GM12875 (cell line): Measurements from ENCODE around the gene ETF1.

Experiments
- H3K4me3 ChIP-seq: one replicate; pipeline ENCODE4 v1.5.1; 2011; ENCODE audit warnings: low read depth, low read length, control low read depth
- TF ChIP-seq, protein P1 (sequence below): IDR thresholded peaks from 2 replicates; pipeline ENCODE4 v1.5.1; 2011; ENCODE audit warnings: low read depth, mild to moderate bottlenecking, control low read depth, inconsistent platforms, low read length, moderate library complexity, borderline replicate concordance; ENCODE audit not compliant: insufficient read depth

The ETF1 gene

GRCh38 chr5:138502121-138502520, 40.9 kb downstream of the ETF1 start:
- no peak overlapping the region for H3K4me3 ChIP-seq
- TF ChIP-seq, protein P1, sequence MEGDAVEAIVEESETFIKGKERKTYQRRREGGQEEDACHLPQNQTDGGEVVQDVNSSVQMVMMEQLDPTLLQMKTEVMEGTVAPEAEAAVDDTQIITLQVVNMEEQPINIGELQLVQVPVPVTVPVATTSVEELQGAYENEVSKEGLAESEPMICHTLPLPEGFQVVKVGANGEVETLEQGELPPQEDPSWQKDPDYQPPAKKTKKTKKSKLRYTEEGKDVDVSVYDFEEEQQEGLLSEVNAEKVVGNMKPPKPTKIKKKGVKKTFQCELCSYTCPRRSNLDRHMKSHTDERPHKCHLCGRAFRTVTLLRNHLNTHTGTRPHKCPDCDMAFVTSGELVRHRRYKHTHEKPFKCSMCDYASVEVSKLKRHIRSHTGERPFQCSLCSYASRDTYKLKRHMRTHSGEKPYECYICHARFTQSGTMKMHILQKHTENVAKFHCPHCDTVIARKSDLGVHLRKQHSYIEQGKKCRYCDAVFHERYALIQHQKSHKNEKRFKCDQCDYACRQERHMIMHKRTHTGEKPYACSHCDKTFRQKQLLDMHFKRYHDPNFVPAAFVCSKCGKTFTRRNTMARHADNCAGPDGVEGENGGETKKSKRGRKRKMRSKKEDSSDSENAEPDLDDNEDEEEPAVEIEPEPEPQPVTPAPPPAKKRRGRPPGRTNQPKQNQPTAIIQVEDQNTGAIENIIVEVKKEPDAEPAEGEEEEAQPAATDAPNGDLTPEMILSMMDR, result no peak

GRCh38 chr5:138498376-138498775, 44.7 kb downstream of the ETF1 start:
- TF ChIP-seq, protein P1, result no peak

DNA sequence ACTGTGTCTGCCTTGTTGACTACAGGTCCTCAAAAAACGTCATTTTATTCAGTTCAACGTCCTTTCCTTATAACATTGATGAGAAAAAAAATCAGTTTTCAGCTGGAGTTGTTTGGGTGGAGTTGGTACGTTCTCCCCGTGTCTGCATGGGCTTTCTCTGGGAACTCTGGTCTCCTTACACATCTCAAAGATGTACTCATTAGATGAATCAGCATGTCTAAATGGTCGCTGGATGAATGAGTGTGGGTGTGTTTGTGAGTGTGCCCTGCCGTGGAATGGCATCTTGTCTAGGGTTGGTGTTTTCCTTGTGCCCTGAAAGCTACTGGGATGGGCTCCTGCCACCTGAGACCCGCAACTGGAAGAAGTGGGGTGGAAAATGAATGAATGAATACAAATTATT, 47.7 kb downstream of the ETF1 start:
- TF ChIP-seq, protein P1, result no peak

More at GRCh38 chr5:138498376-138498775, 44.7 kb downstream of the ETF1 start:
- no peak overlapping the region for H3K4me3 ChIP-seq

DNA sequence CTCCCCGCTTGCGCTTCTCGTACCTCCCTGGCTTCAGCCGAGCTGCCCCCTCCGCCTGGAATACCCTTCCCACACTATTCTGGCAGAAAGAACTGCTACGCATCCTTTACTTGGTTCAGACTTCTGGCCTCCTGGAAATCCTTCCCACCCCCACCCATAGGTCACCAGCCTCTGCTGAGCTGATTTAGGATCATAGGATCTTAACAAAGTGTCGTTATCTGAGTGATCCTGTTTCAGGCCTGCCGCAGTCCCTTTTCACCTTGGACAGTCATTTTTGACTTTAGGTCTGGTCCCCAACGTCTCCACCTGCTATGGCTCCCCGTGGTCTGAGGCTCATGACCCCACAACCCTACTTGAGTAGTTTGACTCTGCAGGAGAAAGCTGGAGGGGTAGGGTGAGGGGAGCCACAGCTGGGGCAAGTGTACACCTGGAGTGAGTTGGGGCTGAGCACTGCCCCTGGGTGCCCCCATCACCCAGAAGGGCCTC, 50.4 kb downstream of the ETF1 start:
- TF ChIP-seq, protein P1, result no peak

More for the DNA sequence above, 47.7 kb downstream of the ETF1 start:
- H3K4me3 ChIP-seq, result no peak overlapping the region

GRCh38 chr5:138491669-138492559, 51.1 kb downstream of the ETF1 start:
- peak overlapping the region; percentile 58 for H3K4me3 ChIP-seq
- TF ChIP-seq, protein P1, result no peak

More for the DNA sequence above, 50.4 kb downstream of the ETF1 start:
- peak overlapping the region; percentile 58 for H3K4me3 ChIP-seq

- H3K4me3 ChIP-seq, result peak overlapping the region; percentile 54
- TF ChIP-seq, protein P1, result no peak
These were observed 51.8 kb downstream of the ETF1 start for GRCh38 chr5:138491284-138491648.

- TF ChIP-seq, protein P1, result no peak
- no peak overlapping the region for H3K4me3 ChIP-seq
These were observed 52.3 kb downstream of the ETF1 start for GRCh38 chr5:138490648-138491283.
